ENCODE data around the gene PLXNC1.

The PLXNC1 gene

GRCh38 chr12:94116191-94116590 lies 32.2 kb upstream of the PLXNC1 start:
- no peak for TF ChIP-seq SPI1 (IDR thresholded peaks at IDR 0.05; ENCODE audit: borderline replicate concordance, low read depth)
- TF ChIP-seq GABPA (IDR thresholded peaks at IDR 0.05; ENCODE audit: low read depth), result no peak
- TF ChIP-seq REST (IDR thresholded peaks at IDR 0.05; ENCODE audit: insufficient replicate concordance, low read depth), result no peak
- no peak for TF ChIP-seq CTCF (IDR thresholded peaks at IDR 0.05; ENCODE audit: insufficient read depth, low read length)
- no peak overlapping the region for H3K4me3 ChIP-seq (replicated peaks; ENCODE audit: insufficient read depth, low read length)
- DNase-seq (ENCODE audit: low read depth in 1 of 2, low spot score in 1 of 2), result no peak
- H3K27me3 ChIP-seq (ENCODE audit: insufficient read depth, poor library complexity, severe bottlenecking), result no peaks in the 10 kb centered on the region
- no peak overlapping the region for H3K27ac ChIP-seq (replicated peaks)

GRCh38 chr12:94121886-94122285 lies 26.5 kb upstream of the PLXNC1 start:
- Histone ChIP-seq H3K27me3 (ENCODE audit: insufficient read depth, poor library complexity, severe bottlenecking) (no peaks in the 10 kb centered on the region), H3K4me3 (replicated peaks; ENCODE audit: insufficient read depth, low read length) (no peak overlapping the region), H3K27ac (replicated peaks) (no peak overlapping the region)
- no peak for DNase-seq (ENCODE audit: low read depth in 1 of 2, low spot score in 1 of 2)
- TF ChIP-seq CTCF (IDR thresholded peaks at IDR 0.05; ENCODE audit: insufficient read depth, low read length), result no peak

- peak overlapping the region; percentile 79 for H3K27ac ChIP-seq (replicated peaks)
- H3K4me3 ChIP-seq (replicated peaks; ENCODE audit: insufficient read depth, low read length), result no peak overlapping the region
- TF ChIP-seq POLR2AphosphoS5 (IDR thresholded peaks at IDR 0.05; ENCODE audit: low read depth) (no peak), CTCF (IDR thresholded peaks at IDR 0.05; ENCODE audit: insufficient read depth, low read length) (no peak), REST (IDR thresholded peaks at IDR 0.05; ENCODE audit: insufficient replicate concordance, low read depth) (no peak), SPI1 (IDR thresholded peaks at IDR 0.05; ENCODE audit: borderline replicate concordance, low read depth) (no peak), GABPA (IDR thresholded peaks at IDR 0.05; ENCODE audit: low read depth) (no peak)
- H3K27me3 ChIP-seq (ENCODE audit: insufficient read depth, poor library complexity, severe bottlenecking), result no peaks in the 10 kb centered on the region
- DNase-seq (ENCODE audit: low read depth in 1 of 2, low spot score in 1 of 2), result no peak
Measured at GRCh38 chr12:94122591-94122990, 25.8 kb upstream of the PLXNC1 start.

GRCh38 chr12:94123127-94123526 lies 25.2 kb upstream of the PLXNC1 start:
- TF ChIP-seq SPI1 (IDR thresholded peaks at IDR 0.05; ENCODE audit: borderline replicate concordance, low read depth), result peak; percentile 24; the same call in 1 of the 2 replicates
- TF ChIP-seq GABPA (IDR thresholded peaks at IDR 0.05; ENCODE audit: low read depth), result no peak
- H3K27me3 ChIP-seq (ENCODE audit: insufficient read depth, poor library complexity, severe bottlenecking), result no peaks in the 10 kb centered on the region
- H3K27ac ChIP-seq (replicated peaks), result peak overlapping the region; percentile 79
- H3K4me3 ChIP-seq (replicated peaks; ENCODE audit: insufficient read depth, low read length), result no peak overlapping the region
- DNase-seq (ENCODE audit: low read depth in 1 of 2, low spot score in 1 of 2), result peak in 1 of 2 experiments; percentile 79

Data from HL-60 (cell line).